ENCODE data around the gene PAK3.

DNA sequence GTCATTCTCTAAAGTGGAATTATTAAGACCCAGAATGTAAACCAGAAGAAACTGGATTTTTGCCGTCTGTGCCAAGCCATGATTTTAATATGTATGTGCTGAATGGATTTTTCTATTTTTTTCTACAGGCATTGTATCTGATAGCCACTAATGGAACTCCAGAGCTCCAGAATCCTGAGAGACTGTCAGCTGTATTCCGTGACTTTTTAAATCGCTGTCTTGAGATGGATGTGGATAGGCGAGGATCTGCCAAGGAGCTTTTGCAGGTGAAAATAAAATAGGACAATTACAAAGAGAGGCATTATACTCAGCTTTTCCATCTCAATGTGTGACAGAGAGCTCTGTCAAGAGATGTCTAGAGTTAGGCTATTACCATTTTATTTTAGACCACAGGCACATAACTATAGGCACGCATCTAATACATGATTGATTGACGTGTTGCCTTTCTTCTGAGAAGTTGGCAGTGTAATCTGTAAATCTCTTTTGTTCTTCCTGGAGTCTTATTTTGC, 120.4 kb downstream of the PAK3 start:
- TF ChIP-seq, protein P1, sequence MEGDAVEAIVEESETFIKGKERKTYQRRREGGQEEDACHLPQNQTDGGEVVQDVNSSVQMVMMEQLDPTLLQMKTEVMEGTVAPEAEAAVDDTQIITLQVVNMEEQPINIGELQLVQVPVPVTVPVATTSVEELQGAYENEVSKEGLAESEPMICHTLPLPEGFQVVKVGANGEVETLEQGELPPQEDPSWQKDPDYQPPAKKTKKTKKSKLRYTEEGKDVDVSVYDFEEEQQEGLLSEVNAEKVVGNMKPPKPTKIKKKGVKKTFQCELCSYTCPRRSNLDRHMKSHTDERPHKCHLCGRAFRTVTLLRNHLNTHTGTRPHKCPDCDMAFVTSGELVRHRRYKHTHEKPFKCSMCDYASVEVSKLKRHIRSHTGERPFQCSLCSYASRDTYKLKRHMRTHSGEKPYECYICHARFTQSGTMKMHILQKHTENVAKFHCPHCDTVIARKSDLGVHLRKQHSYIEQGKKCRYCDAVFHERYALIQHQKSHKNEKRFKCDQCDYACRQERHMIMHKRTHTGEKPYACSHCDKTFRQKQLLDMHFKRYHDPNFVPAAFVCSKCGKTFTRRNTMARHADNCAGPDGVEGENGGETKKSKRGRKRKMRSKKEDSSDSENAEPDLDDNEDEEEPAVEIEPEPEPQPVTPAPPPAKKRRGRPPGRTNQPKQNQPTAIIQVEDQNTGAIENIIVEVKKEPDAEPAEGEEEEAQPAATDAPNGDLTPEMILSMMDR (IDR thresholded peaks at IDR 0.05) = no peak
- no peak for TF ChIP-seq POLR2A (IDR thresholded peaks at IDR 0.05)
- TF ChIP-seq POLR2AphosphoS5 (IDR thresholded peaks at IDR 0.05) = no peak
